Measurements from ENCODE around the gene CDK12.

The CDK12 gene

GRCh38 chr17:39548494-39549225, 87.4 kb downstream of the CDK12 start:
- DNase-seq (ENCODE audit: low read depth in 2 of 2) = no peak

DNA sequence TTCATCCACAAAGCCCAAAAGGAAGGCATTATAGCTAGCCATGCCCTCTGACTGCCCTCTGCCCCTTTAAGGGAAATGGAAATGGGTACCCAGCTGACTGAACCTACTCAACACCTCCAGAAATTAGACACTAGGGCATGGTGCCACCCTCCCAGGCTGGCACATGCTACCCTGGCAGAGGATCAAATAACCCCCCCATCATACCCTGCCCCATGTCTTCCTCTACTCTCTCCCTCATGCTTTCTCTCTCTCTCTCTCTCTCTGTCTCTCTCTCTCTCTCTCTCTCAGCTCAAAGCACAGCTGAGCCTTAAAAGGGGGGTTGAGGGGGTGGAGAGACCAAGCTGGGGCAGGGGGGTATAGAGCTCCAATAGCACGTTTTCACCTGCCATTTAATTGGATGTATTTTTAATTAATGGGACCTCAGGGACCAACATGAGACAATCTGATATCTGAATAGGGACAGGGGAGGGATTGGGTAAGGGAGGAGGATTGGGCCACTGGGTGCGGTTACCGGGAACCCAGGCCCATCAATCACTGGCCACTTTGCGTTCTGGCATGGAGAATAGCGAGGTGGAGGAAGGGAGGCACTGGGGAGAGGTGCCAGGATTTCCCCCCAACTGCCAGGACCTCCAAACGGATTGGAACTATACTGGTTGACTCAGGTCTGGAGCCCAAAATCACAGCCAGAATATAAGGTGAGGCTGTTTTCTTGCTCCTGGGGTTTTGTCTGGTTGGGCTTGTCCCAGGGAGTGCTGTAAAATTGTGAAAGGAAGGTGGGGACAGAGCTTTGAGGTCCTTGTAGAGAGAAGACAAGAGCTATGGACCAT, 88.7 kb downstream of the CDK12 start:
- DNase-seq (ENCODE audit: low read depth in 2 of 2) = no peak

- DNase-seq (ENCODE audit: low read depth in 2 of 2) = no peak
These were observed 90.6 kb downstream of the CDK12 start for GRCh38 chr17:39551879-39552278.

GRCh38 chr17:39553341-39553945, 92.2 kb downstream of the CDK12 start:
- no peak for DNase-seq (ENCODE audit: low read depth in 2 of 2)

- DNase-seq (ENCODE audit: low read depth in 2 of 2) = no peak
These were observed 94.1 kb downstream of the CDK12 start for GRCh38 chr17:39555368-39555767.

- DNase-seq (ENCODE audit: low read depth in 2 of 2) = no peak
These were observed 95.1 kb downstream of the CDK12 start for GRCh38 chr17:39556423-39556822.

DNA sequence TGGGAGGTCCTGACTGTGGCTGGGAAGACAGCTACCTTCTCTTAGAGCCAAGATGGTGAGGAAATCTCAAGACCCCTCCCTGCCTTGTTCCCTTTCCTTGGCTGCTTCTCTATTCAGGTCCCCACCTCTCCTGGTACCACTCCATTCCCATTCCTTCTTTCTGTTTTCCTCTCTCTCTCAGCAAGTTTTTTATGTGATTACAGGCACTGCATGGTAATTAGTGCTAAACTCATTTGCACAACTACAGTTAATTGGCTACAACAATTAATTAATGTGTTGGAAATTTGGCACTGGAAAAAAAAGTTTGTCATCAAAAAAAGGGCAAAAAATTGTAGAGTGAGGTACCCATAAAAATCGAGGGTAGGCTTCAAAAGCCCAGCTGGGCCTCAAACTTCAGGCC, 101.1 kb downstream of the CDK12 start:
- no peak for DNase-seq (ENCODE audit: low read depth in 2 of 2)

DNA sequence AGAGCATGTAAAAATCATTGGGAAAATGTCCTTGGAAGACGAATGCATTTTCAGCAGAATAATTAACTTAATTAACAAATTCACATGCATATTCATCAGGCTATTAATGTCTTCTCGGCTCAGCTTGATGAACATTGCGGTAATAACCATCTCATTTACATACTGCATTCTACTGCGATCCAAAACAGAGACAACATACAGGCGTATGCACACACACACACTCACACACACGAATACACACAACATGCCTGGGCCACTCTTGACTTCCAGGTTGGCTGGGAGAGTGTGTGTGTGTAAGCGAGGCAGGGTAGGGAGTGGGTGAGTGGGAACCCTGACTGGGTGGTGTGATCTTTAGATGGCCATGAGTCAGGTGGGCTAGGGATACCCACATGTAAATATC, 101.7 kb downstream of the CDK12 start:
- no peak for DNase-seq (ENCODE audit: low read depth in 2 of 2)

DNA sequence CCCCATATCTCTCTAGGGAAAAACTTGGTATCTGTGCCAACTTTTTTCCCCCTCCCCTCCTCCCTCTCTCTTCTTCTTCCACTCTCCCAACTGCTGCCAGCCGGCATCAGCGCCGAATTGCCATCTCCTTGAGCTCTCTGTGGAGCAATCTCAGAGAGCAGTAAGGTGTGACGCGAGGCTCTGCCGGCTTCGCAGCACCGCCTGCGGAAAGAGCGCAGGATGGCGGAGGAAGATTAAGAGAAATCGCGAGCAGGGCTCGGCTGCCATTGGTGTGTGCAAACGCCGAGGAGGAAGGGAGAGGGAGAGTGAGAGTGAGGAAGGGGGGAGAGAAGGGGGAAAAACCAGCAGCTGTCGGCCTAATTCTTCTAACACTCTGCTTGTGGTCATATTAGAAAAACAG, 102.2 kb downstream of the CDK12 start:
- DNase-seq (ENCODE audit: low read depth in 2 of 2) = no peak

GRCh38 chr17:39564211-39564848, 103.0 kb downstream of the CDK12 start:
- no peak for DNase-seq (ENCODE audit: low read depth in 2 of 2)

- DNase-seq (ENCODE audit: low read depth in 2 of 2) = no peak
These were observed 105.0 kb downstream of the CDK12 start for GRCh38 chr17:39566094-39566850.

- no peak for DNase-seq (ENCODE audit: low read depth in 2 of 2)
These were observed 107.4 kb downstream of the CDK12 start for GRCh38 chr17:39568702-39569101.

DNA sequence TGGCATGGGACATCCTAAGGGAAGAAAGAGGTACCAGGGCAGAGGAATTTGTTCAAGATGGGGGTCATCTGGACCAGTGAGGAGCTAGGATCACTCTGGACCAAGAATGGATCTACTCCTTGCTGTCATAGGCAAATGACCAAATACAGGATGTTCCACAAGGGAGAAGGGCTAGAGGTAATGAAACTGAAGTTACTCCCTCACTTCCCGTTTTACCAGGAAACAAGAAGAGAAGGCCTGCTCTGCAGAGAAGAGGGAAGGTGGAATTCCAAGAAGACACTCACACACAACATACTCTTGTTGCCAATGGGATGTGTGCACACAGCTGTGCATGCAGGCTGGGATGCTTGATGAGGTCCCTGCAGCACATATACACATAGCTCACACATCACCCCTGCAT, 107.8 kb downstream of the CDK12 start:
- DNase-seq (ENCODE audit: low read depth in 2 of 2) = no peak

DNA sequence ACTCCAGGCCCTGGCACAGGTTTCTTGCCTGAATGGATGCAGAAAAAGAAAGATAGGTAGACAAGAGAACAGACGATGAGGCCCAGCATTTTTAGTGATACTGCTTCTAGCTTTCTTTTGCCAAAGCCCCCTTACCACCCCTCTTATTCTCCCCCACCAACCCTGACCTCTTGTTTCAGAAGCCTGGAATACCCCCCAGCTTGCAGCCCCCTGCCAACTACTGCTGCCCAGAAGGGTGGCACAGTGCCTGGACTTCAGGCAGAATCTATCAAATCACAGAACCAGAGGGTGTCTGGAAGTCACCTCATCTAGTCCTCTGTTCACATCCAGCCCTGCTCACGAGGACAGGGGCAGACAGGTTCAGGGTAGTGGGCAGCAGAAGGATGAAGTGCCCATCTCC, 110.8 kb downstream of the CDK12 start:
- DNase-seq (ENCODE audit: low read depth in 2 of 2) = no peak

- no peak for DNase-seq (ENCODE audit: low read depth in 2 of 2)
These were observed 112.4 kb downstream of the CDK12 start for GRCh38 chr17:39573447-39574298.

DNA sequence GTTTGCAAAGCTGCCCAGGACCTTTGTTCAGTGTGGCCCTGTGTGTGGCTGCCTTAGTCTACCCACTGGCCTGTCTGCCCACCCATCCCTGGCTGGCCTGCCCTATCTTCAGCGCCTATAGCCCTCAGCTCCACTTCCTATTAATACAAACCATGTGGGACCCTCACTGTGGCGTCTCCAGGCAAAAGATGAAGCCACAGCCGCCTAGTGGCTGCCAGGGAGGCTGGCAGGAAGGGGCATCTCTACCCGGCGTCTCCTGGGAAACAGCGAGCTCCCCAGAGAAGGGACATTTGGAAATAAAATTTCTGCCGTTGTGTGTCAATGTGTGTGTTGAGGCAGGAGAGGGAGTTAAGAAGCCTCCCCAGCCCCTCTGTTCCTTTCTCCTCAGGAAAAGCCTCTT, 114.9 kb downstream of the CDK12 start:
- DNase-seq (ENCODE audit: low read depth in 2 of 2) = no peak

GRCh38 chr17:39578272-39578671, 117.0 kb downstream of the CDK12 start:
- DNase-seq (ENCODE audit: low read depth in 2 of 2) = no peak

DNA sequence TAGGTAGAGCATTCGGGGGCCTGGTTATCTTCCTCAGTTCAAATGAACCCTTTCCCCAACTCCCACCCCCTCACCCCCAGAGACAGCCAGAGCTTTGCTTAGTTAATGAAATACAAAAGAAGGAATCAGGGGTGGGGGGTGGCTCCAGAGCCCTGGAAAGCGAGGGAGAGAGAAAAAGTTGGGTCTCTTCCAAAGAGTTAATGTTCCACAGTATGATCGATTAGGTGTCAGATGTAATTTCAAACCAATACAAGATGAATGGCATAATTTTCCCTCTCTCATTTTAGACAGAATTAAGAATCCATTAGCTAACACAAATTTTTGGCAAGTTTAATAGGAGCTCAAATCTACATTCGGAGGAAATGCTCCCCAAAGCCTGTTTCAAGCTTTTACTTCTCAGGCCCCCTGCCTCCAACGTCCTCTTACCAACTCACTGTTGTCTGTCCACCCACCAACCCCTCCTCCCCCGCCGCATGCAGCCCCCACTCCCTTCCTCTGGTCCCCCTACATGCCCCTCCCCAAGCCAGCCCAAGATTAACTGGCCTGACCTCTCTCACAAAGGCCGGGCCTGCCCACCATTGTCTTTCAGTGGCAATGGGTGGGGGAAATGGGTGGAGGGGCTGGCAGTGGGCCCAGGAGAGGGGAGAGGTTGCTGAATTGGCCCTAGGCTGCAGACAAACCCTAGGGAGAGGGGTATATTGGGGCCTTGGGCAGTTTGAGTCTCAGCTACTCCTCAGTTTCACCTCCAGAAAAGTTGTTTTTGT, 118.2 kb downstream of the CDK12 start:
- DNase-seq (ENCODE audit: low read depth in 2 of 2) = no peak

DNA sequence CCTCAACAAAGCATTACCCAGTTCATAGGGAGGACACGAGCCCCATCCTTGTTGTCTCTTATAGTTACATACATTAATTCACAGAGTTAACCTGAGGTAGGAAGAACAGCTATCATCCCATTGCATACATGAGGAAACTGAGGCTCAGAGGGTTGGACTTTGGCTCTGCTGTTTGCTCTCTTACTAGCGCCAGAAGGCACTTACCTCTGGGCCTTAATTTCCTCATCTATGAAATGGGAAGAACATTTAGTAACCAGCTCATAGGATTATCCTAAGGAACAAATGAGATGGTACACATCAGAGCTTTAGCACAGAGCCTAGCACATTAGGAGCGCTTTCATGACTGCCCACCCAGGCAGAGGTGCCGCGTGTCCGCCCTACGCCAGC, 118.8 kb downstream of the CDK12 start:
- DNase-seq (ENCODE audit: low read depth in 2 of 2) = no peak
